ENCODE measurements around the gene SPTLC3. TPM values are rescaled to one million over a fixed set of nuclear protein-coding genes. Genes with fewer than 3 reads are reported as not detected.

The SPTLC3 gene
- polyA plus RNA-seq, 1 donor from 2014 or later: not detected

GRCh38 chr20:13062789-13063188 lies 54.0 kb downstream of the SPTLC3 start:
- no peaks in the 10 kb centered on the region for H3K27me3 ChIP-seq (ENCODE audit: insufficient read depth, low read depth, low read length)
- no peaks in the 10 kb centered on the region for H3K9me2 ChIP-seq (ENCODE audit: insufficient read depth, low read length)
- H3F3A ChIP-seq (ENCODE audit: insufficient read depth, low read length, poor library complexity, severe bottlenecking): no peaks in the 10 kb centered on the region
- H3K9me3 ChIP-seq (ENCODE audit: low read length): no peaks in the 10 kb centered on the region
- no peak overlapping the region for H3K27ac ChIP-seq (ENCODE audit: low read length)
- H3K4me3 ChIP-seq (ENCODE audit: low read length): no peak overlapping the region
- H4K20me1 ChIP-seq (ENCODE audit: insufficient read depth): no peaks in the 10 kb centered on the region
- H2AFZ ChIP-seq (ENCODE audit: low read depth, low read length): no peak overlapping the region
- no peaks in the 10 kb centered on the region for H3K79me2 ChIP-seq (replicated peaks; ENCODE audit: insufficient read depth, low read length)
- TF ChIP-seq EP300 (conservative IDR thresholded peaks at IDR 0.05; ENCODE audit: poor library complexity, severe bottlenecking) (no peak), MXI1 (conservative IDR thresholded peaks at IDR 0.05; ENCODE audit: poor library complexity, severe bottlenecking) (no peak), POLR2AphosphoS5 (IDR thresholded peaks at IDR 0.05) (no peak), REST (IDR thresholded peaks at IDR 0.05; ENCODE audit: borderline replicate concordance) (no peak), CTCF (IDR thresholded peaks at IDR 0.05; ENCODE audit: poor library complexity, severe bottlenecking) (no peak), SMC3 (conservative IDR thresholded peaks at IDR 0.05; ENCODE audit: poor library complexity) (no peak), TAF1 (IDR thresholded peaks at IDR 0.05; ENCODE audit: low read depth) (no peak), EZH2 (IDR thresholded peaks at IDR 0.05; ENCODE audit: borderline replicate concordance, insufficient read depth, low read length, poor library complexity, severe bottlenecking) (no peak), RAD21 (conservative IDR thresholded peaks at IDR 0.05) (no peak)
- H3K4me2 ChIP-seq (ENCODE audit: low read length): no peak overlapping the region
- H3K9ac ChIP-seq (ENCODE audit: low read length): no peak overlapping the region
- H3K36me3 ChIP-seq (ENCODE audit: insufficient read depth, low read length): no peaks in the 10 kb centered on the region

GRCh38 chr20:13068336-13068735 lies 59.6 kb downstream of the SPTLC3 start:
- H2AFZ ChIP-seq (ENCODE audit: low read depth, low read length): no peak overlapping the region
- H3K9me2 ChIP-seq (ENCODE audit: insufficient read depth, low read length): no peaks in the 10 kb centered on the region
- no peaks in the 10 kb centered on the region for H4K20me1 ChIP-seq (ENCODE audit: insufficient read depth)
- H3K9ac ChIP-seq (ENCODE audit: low read length): no peak overlapping the region
- H3K9me3 ChIP-seq (ENCODE audit: low read length): no peaks in the 10 kb centered on the region
- no peak overlapping the region for H3K4me2 ChIP-seq (ENCODE audit: low read length)
- H3K79me2 ChIP-seq (replicated peaks; ENCODE audit: insufficient read depth, low read length): no peaks in the 10 kb centered on the region
- H3K4me3 ChIP-seq (ENCODE audit: low read length): no peak overlapping the region
- H3F3A ChIP-seq (ENCODE audit: insufficient read depth, low read length, poor library complexity, severe bottlenecking): no peaks in the 10 kb centered on the region
- H3K27ac ChIP-seq (ENCODE audit: low read length): no peak overlapping the region
- H3K36me3 ChIP-seq (ENCODE audit: insufficient read depth, low read length): no peaks in the 10 kb centered on the region
- TF ChIP-seq RAD21 (conservative IDR thresholded peaks at IDR 0.05) (no peak), EP300 (conservative IDR thresholded peaks at IDR 0.05; ENCODE audit: poor library complexity, severe bottlenecking) (no peak), MXI1 (conservative IDR thresholded peaks at IDR 0.05; ENCODE audit: poor library complexity, severe bottlenecking) (no peak), TAF1 (IDR thresholded peaks at IDR 0.05; ENCODE audit: low read depth) (no peak), CTCF (IDR thresholded peaks at IDR 0.05; ENCODE audit: poor library complexity, severe bottlenecking) (no peak), POLR2AphosphoS5 (IDR thresholded peaks at IDR 0.05) (no peak), EZH2 (IDR thresholded peaks at IDR 0.05; ENCODE audit: borderline replicate concordance, insufficient read depth, low read length, poor library complexity, severe bottlenecking) (no peak), REST (IDR thresholded peaks at IDR 0.05; ENCODE audit: borderline replicate concordance) (no peak), SMC3 (conservative IDR thresholded peaks at IDR 0.05; ENCODE audit: poor library complexity) (no peak)
- H3K27me3 ChIP-seq (ENCODE audit: insufficient read depth, low read depth, low read length): no peaks in the 10 kb centered on the region

Measured in neural cell (in vitro differentiated cells).